OCI-LY3 (cell line): ENCODE results near the gene ANKRD18A.
"Not testable (repeated sequence)": the region's sequence is repeated elsewhere in the genome, so short reads cannot be mapped to it uniquely, and the experiment has no call there.

ENCODE experiments used
- EZH2phosphoT487 ChIP-seq: fragments of 200-600 bp; shearing (Covaris generic); IDR thresholded peaks from 2 replicates; pipeline ENCODE4 v1.6.1; 2018; ENCODE audit warnings: antibody characterized with exemption, mixed run types, low read depth
- TF ChIP-seq, protein P1 (sequence below): fragments of 200-600, 300-600 bp; sonication (generic); IDR thresholded peaks from 2 replicates; pipeline ENCODE4 v1.5.1; 2014; ENCODE audit warnings: antibody characterized with exemption, low read length, low read depth

- TF ChIP-seq, protein P1, sequence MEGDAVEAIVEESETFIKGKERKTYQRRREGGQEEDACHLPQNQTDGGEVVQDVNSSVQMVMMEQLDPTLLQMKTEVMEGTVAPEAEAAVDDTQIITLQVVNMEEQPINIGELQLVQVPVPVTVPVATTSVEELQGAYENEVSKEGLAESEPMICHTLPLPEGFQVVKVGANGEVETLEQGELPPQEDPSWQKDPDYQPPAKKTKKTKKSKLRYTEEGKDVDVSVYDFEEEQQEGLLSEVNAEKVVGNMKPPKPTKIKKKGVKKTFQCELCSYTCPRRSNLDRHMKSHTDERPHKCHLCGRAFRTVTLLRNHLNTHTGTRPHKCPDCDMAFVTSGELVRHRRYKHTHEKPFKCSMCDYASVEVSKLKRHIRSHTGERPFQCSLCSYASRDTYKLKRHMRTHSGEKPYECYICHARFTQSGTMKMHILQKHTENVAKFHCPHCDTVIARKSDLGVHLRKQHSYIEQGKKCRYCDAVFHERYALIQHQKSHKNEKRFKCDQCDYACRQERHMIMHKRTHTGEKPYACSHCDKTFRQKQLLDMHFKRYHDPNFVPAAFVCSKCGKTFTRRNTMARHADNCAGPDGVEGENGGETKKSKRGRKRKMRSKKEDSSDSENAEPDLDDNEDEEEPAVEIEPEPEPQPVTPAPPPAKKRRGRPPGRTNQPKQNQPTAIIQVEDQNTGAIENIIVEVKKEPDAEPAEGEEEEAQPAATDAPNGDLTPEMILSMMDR = not testable (repeated sequence)
- TF ChIP-seq EZH2phosphoT487 = not testable (repeated sequence)
Observed at GRCh38 chr9:38595117-38595516, 25.3 kb downstream of the ANKRD18A start.
